ENCODE results near the gene SGO1.

DNA sequence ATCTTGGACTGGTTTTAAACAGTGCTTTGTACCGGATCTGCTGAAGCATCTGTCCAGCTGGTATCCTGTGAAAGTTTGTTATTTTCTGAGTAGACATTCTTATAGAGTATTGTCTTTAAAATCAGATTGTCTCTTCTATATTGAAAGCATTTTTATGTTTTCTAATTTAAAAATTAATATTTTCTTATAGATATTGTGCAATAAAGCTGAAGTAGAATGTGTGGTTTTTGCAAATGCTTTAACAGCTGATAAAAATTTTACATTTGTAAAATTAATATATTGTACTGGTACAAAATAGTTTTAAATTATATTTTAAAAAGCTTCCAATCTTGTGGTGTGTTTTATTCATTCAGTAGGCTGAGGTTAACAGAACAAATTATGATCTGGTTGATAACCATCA is 31.9 kb downstream of the SGO1 start:
- TF ChIP-seq, protein P1, sequence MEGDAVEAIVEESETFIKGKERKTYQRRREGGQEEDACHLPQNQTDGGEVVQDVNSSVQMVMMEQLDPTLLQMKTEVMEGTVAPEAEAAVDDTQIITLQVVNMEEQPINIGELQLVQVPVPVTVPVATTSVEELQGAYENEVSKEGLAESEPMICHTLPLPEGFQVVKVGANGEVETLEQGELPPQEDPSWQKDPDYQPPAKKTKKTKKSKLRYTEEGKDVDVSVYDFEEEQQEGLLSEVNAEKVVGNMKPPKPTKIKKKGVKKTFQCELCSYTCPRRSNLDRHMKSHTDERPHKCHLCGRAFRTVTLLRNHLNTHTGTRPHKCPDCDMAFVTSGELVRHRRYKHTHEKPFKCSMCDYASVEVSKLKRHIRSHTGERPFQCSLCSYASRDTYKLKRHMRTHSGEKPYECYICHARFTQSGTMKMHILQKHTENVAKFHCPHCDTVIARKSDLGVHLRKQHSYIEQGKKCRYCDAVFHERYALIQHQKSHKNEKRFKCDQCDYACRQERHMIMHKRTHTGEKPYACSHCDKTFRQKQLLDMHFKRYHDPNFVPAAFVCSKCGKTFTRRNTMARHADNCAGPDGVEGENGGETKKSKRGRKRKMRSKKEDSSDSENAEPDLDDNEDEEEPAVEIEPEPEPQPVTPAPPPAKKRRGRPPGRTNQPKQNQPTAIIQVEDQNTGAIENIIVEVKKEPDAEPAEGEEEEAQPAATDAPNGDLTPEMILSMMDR (IDR thresholded peaks at IDR 0.05): no peak
- no peak for TF ChIP-seq EP300 (IDR thresholded peaks at IDR 0.05)
